Panc1 (cell line): Measurements from ENCODE around the gene RAB43. TPM values are rescaled to one million over a fixed set of nuclear protein-coding genes. Genes with fewer than 3 reads are reported as not detected.
"Not testable (repeated sequence)": the region's sequence is repeated elsewhere in the genome, so short reads cannot be mapped to it uniquely, and the experiment has no call there.

Experiments
- ATAC-seq: fragments of 200-7000 bp; cut with Tn5 transposase; 2 replicates; pipeline ENCODE4 v1.9.1; 2020; ENCODE audit warnings: mild to moderate bottlenecking, moderate library complexity
- BruUV-seq: library from RNA; stranded (reverse); fragments of 400-500 nt; replicated peaks from 2 replicates; lab custom pipeline; 2021; lab: Mats Ljungman, UMichigan
- CTCF ChIA-PET: fragments of 300-600 bp; sonication (Branson Sonifier 250); formaldehyde crosslinking; loops from one replicate; lab custom pipeline; 2022; ENCODE audit warnings: antibody characterized with exemption; lab: Charles Lee
- POLR2A ChIA-PET: fragments of 300-600 bp; sonication (Branson Sonifier 250); formaldehyde crosslinking; loops from one replicate; lab custom pipeline; 2022; ENCODE audit warnings: antibody characterized with exemption; lab: Charles Lee
- DNase-seq: peaks from one replicate; pipeline ENCODE4 v3.0.0-alpha.2; 2010; ENCODE audit warnings: low read depth, low spot score
- H3K27ac ChIP-seq: 2 replicates; pipeline ENCODE4 v1.5.1; 2011; ENCODE audit warnings: mild to moderate bottlenecking, low read length, inconsistent platforms
- H3K27me3 ChIP-seq: fragments of 200-500 bp; sonication (Bioruptor generic); 2 replicates; pipeline ENCODE4 v1.6.0; 2014; ENCODE audit warnings: low read length, inconsistent platforms; ENCODE audit not compliant: control insufficient read depth, insufficient read depth
- H3K36me3 ChIP-seq: fragments of 200-500 bp; sonication (Bioruptor generic); 2 replicates; pipeline ENCODE4 v1.5.1; 2014; ENCODE audit warnings: inconsistent platforms, mild to moderate bottlenecking, low read length, moderate library complexity; ENCODE audit not compliant: control insufficient read depth, insufficient read depth
- H3K4me1 ChIP-seq: 2 replicates; pipeline ENCODE4 v1.5.1; 2011; ENCODE audit warnings: inconsistent platforms, mild to moderate bottlenecking, low read length, moderate library complexity; ENCODE audit not compliant: control insufficient read depth, insufficient read depth
- H3K4me3 ChIP-seq, 2 experiments: 2 replicates each; pipeline ENCODE4 v1.5.1; 2011 to 2012; ENCODE audit warnings: low read depth in 2 of 2, low read length in 2 of 2, mild to moderate bottlenecking in 2 of 2, inconsistent platforms in 1 of 2, moderate library complexity in 1 of 2
- H3K9me3 ChIP-seq: fragments of 200-500 bp; sonication (Bioruptor generic); 2 replicates; pipeline ENCODE4 v1.5.1; 2014; ENCODE audit warnings: low read depth, mild to moderate bottlenecking, inconsistent platforms, low read length, moderate library complexity; ENCODE audit not compliant: control insufficient read depth, insufficient read depth
- POLR2AphosphoS5 ChIP-seq: IDR thresholded peaks from 2 replicates; pipeline ENCODE4 v1.6.1; 2012; ENCODE audit warnings: mild to moderate bottlenecking, low read depth, low read length, moderate library complexity
- SIN3A ChIP-seq: IDR thresholded peaks from 2 replicates; pipeline ENCODE4 v1.6.1; 2012; ENCODE audit warnings: low read depth, mild to moderate bottlenecking, low read length, moderate library complexity, borderline replicate concordance; ENCODE audit not compliant: insufficient read depth
- TCF7L2 ChIP-seq: IDR thresholded peaks from 2 replicates; pipeline ENCODE4 v1.6.1; 2011; ENCODE audit warnings: mild to moderate bottlenecking, low read depth, low read length, inconsistent platforms
- in situ Hi-C: cut with HindIII; loops from 2 replicates; pipeline ENCODE4 v1.10.0; 2016; ENCODE audit warnings: low sequenced_read_pairs, low pct_unique_long_range_greater_than_20kb
- intact Hi-C: fragments of 100-400 bp; cut with micrococcal nuclease; formaldehyde crosslinking; loops from one replicate; pipeline ENCODE4 v1.10.0; 2022; ENCODE audit not compliant: unreplicated experiment
- total RNA-seq: library from RNA; stranded (reverse); gene quantifications from one replicate; pipeline ENCODE4 v1.2.1, GENCODE V29; 2021; ENCODE audit not compliant: unreplicated experiment
- TF ChIP-seq, protein P1 (sequence below): fragments of 450-650 bp; IDR thresholded peaks from 2 replicates; pipeline ENCODE4 v1.5.1; 2017; ENCODE audit warnings: mild to moderate bottlenecking
- TF ChIP-seq, protein P2 (sequence below), 2 experiments: IDR thresholded peaks; 2 replicates each; pipeline ENCODE4 v1.6.1; 2011 to 2012; ENCODE audit warnings: low read depth in 2 of 2, control low read depth in 1 of 2, low read length in 1 of 2, mild to moderate bottlenecking in 1 of 2, moderate library complexity in 1 of 2; ENCODE audit not compliant: insufficient read depth in 1 of 2

Gene RAB43
- total RNA-seq, 1 experiment from 2014 or later, result 27.7 TPM

DNA sequence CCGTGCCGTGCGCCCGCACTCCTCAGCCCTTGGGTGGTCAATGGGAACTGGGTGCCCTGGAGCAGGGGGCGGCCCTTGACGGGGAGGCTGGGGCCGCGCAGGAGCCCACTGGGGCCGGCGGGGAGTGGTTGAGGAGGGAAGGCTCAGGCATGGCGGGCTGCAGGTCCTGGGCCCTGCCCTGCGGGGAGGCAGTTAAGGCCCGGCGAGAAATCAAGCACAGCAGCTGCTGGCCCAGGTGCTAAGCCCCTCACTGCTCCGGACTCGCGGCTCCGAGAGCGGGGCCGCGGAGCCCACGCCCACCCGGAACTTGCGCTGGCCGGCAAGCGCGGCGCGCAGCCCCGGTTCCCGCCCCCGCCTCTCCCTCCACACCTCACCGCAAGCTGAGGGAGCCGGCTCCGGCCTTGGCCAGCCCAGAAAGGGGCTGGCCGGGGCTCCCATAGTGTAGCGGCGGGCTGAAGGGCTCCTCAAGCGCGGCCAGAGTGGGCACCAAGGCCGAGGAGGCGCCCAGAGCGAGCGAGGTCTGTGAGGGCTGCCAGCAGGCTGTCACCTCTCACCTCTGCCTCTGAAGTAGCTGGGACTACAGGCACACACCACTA is 53.2 kb downstream of the RAB43 start:
- CTCF ChIA-PET, result interaction anchor here (0.5 kb wide), 1 partner anchor 98 kb away, joined by 5 read pairs; no protein-coding TSS in a partner anchor
- intact Hi-C loops, result no loop called here
- TF ChIP-seq POLR2AphosphoS5, result no peak

DNA sequence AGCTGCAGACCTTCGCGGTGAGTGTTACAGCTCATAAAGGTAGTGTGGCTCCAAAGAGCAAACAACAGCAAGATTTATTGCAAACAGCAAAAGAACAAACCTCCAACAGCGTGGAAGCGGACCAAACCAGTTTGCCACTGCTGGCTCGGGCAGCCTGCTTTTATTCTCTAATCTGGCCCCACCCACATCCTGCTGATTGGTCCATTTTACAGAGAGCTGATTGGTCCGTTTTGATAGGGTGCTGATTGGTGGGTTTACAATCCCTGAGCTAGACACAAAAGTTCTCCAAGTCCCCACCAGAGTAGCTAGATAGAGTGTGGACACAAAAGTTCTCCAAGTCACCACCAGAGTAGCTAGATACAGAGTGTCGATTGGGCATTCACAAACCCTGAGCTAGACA is 53.9 kb downstream of the RAB43 start:
- POLR2A ChIA-PET, result interaction anchor here (1.1 kb wide), 2 partner anchors 14 to 246 kb away, joined by 3 read pairs; no protein-coding TSS in a partner anchor
- H3K36me3 ChIP-seq, H3K4me3 ChIP-seq, CTCF ChIA-PET, intact Hi-C loops, ATAC-seq, DNase-seq, H3K27me3 ChIP-seq, H3K9me3 ChIP-seq, H3K27ac ChIP-seq, H3K4me1 ChIP-seq, BruUV-seq, in situ Hi-C loops: not testable (repeated sequence)

More for the DNA sequence above, 53.2 kb downstream of the RAB43 start:
- Histone ChIP-seq H3K36me3 (no peaks in the 10 kb centered on the region), H3K27ac (no peak overlapping the region), H3K27me3 (no peaks in the 10 kb centered on the region), H3K9me3 (no peaks in the 10 kb centered on the region), H3K4me1 (no peaks in the 10 kb centered on the region), H3K4me3 (peak overlapping the region in 1 of 2 experiments; percentile 11; a peak in 1 of 4 replicates)
- in situ Hi-C loops, result no loop called here
- DNase-seq (no peak), ATAC-seq (0 out of 2 replicates have a peak, but pooled peaks have one; percentile 21)
- BruUV-seq, result no TSS peak
- POLR2A ChIA-PET, result interaction anchor here (1.1 kb wide), 2 partner anchors 15 to 245 kb away, joined by 3 read pairs; no protein-coding TSS in a partner anchor

DNA sequence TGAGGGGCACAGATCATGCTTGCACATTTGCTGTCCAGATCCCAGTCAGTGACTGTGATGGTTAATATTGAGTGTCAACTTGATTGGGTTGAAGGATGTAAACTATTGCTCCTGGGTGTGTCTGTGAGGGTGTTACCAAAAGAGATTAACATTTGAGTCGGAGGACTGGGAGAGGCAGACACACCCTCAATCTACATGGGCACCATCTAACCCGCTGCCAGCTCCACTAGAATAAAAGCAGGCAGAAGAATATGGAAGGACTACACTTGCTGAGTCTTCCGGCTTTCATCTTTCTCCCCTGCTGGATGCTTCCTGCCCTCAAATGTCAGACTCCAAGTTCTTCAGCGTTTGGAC is 55.9 kb downstream of the RAB43 start:
- ATAC-seq, result no peak
- CTCF ChIA-PET, result interaction anchor here (1.5 kb wide), 1 partner anchor 12 kb away, joined by 6 read pairs; no protein-coding TSS in a partner anchor
- DNase-seq, result no peak

More for the DNA sequence above, 55.9 kb downstream of the RAB43 start:
- Histone ChIP-seq H3K27ac (no peak overlapping the region), H3K4me1 (no peaks in the 10 kb centered on the region), H3K27me3 (no peaks in the 10 kb centered on the region), H3K36me3 (no peaks in the 10 kb centered on the region), H3K9me3 (no peaks in the 10 kb centered on the region), H3K4me3 (no peak overlapping the region)
- intact Hi-C loops, result no loop called here
- TF ChIP-seq POLR2AphosphoS5 (no peak), SIN3A (no peak), TCF7L2 (no peak)
- TF ChIP-seq, protein P1, sequence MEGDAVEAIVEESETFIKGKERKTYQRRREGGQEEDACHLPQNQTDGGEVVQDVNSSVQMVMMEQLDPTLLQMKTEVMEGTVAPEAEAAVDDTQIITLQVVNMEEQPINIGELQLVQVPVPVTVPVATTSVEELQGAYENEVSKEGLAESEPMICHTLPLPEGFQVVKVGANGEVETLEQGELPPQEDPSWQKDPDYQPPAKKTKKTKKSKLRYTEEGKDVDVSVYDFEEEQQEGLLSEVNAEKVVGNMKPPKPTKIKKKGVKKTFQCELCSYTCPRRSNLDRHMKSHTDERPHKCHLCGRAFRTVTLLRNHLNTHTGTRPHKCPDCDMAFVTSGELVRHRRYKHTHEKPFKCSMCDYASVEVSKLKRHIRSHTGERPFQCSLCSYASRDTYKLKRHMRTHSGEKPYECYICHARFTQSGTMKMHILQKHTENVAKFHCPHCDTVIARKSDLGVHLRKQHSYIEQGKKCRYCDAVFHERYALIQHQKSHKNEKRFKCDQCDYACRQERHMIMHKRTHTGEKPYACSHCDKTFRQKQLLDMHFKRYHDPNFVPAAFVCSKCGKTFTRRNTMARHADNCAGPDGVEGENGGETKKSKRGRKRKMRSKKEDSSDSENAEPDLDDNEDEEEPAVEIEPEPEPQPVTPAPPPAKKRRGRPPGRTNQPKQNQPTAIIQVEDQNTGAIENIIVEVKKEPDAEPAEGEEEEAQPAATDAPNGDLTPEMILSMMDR, result no peak
- TF ChIP-seq, protein P2, sequence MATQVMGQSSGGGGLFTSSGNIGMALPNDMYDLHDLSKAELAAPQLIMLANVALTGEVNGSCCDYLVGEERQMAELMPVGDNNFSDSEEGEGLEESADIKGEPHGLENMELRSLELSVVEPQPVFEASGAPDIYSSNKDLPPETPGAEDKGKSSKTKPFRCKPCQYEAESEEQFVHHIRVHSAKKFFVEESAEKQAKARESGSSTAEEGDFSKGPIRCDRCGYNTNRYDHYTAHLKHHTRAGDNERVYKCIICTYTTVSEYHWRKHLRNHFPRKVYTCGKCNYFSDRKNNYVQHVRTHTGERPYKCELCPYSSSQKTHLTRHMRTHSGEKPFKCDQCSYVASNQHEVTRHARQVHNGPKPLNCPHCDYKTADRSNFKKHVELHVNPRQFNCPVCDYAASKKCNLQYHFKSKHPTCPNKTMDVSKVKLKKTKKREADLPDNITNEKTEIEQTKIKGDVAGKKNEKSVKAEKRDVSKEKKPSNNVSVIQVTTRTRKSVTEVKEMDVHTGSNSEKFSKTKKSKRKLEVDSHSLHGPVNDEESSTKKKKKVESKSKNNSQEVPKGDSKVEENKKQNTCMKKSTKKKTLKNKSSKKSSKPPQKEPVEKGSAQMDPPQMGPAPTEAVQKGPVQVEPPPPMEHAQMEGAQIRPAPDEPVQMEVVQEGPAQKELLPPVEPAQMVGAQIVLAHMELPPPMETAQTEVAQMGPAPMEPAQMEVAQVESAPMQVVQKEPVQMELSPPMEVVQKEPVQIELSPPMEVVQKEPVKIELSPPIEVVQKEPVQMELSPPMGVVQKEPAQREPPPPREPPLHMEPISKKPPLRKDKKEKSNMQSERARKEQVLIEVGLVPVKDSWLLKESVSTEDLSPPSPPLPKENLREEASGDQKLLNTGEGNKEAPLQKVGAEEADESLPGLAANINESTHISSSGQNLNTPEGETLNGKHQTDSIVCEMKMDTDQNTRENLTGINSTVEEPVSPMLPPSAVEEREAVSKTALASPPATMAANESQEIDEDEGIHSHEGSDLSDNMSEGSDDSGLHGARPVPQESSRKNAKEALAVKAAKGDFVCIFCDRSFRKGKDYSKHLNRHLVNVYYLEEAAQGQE (IDR thresholded peaks at IDR 0.05; ENCODE audit: insufficient read depth in 1 of 2, low read depth in 2 of 2, low read length in 1 of 2), result no peak
- BruUV-seq, result no TSS peak
- in situ Hi-C loops, result no loop called here
- POLR2A ChIA-PET, result no interaction called here
